GM18526 (cell line): Measurements from ENCODE around the gene IFRD1.

Experiments
- POLR2A ChIP-seq: IDR thresholded peaks from 3 replicates; pipeline ENCODE4 v1.6.1; 2011; ENCODE audit not compliant: insufficient read length; ENCODE audit errors: extremely low read depth

The IFRD1 gene

DNA sequence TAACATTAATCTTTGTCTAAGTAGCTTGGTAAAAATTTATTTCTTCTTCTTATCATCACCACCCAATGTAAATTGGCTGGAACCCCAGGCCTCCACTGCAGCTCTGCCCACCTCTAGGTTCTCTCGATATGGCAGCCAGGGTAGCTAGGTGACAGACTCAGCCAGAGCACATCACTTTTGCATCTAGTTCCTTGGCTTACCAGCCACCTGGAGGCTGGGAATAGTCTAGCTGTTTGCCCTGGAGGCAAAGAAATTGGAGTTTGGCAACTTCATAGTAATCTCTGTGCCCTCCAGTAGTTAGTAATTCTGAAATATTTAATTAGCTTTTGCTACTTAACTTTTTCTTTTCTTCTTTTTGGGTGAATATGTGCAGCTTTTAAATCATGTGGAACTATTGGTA, 9.4 kb downstream of the IFRD1 start:
- no peak for TF ChIP-seq POLR2A

DNA sequence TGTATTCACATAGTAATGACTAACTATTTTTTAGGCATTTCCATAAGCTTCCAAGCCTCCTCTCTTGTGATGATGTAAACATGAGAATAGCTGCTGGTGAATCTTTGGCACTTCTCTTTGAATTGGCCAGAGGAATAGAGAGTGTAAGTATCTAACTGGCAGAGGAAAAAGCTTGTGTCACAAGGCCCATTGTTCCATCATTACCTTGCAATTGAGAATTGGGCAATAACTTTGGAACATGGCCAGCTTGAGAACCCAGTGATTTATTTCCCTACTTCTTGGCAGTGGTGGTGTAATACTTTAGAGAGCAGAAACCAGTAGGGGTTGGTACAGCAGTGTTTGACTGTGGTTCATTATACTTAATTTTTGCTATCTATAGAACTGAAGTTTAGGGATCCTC, 12.0 kb downstream of the IFRD1 start:
- TF ChIP-seq POLR2A = no peak

DNA sequence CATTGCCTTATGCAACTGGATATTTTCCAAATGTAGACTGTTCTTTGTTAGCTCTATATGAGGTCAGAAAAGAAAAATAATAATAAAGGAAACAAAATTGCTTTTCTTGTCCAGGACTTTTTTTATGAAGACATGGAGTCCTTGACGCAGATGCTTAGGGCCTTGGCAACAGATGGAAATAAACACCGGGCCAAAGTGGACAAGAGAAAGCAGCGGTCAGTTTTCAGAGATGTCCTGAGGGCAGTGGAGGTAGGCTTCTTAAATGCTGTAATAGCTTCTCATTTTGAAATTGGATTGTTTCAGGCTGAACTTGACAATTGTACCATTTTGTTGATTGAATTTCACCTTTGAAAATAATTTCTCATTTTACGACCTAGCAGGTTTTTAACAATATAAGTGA, 17.6 kb downstream of the IFRD1 start:
- no peak for TF ChIP-seq POLR2A

DNA sequence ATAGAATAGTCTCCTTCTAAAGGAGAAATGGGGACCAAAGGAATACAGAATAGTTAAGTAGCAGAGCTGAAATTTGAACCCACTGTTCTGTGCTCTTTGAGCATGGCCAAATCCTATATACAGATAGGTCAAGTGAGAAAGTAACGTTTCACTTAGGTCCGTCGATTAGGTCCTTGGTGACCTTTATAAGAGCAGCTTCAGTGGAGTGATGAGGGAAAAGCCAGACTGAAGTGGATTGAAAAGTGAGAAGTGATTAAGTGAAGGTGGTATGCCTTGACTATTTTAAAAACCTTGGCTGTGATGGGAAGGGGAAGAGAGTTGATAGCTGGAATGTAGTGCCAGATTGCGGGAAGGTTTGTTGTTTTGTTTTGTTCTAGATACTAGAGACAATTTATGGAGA, 19.9 kb downstream of the IFRD1 start:
- no peak for TF ChIP-seq POLR2A

DNA sequence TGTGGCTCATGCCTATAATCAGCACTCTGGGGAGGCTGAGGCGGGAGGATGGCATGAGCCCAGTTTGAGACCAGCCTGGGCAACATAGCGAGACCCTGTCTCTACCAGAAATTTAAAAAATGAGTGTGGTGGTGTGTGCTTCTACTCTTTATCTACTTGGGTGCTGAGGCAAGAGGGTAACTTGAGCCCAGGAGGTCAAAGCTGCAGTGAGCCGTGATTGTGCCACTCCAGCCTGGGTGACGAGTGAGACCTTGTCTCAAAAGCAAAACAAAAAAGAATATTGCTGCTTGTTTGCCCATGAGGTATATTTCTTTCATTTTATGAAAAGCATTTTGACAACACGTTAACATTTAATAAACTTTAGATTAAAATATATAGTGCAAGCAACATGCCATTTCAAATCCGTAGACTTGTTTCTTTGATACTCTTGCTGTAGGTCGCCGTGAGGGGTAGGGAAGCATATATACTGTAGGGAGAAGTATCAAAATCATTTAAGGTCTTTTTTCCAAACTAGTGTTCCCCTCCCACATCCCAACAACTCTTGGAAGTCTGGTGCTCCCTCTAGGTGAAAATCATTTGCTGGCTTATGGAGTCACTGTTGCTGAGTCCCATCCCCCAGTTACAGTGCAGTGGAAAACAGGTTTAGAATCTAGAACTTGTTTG, 26.3 kb downstream of the IFRD1 start:
- TF ChIP-seq POLR2A = no peak

DNA sequence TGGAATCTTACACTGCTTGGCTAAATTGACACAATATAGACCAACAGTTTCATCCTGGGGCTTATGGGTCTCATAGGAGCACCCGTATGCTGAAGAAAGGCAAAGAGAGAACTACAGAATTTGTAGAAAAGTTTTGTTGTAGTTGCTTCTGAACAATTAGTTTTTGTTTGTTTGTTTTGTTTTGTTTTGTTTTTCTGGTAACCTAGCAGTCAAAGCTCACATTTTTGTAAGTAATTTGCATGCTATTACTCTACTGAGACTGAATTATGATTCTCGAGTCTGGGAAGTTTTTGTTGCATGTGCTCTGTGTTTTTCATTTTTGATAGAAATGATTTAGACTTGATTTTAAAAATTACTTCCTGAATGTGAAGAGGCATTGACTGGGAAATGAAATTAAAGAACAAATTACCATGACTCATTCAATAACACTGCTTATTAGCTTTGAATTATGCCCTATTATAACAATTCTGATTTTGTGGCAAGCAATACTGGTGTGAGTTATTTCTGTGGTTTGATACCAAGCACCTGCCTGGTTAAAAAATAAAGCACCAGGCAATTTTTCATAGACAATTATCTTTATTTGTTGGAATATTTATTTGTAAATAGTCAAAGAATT, 31.0 kb downstream of the IFRD1 start:
- TF ChIP-seq POLR2A = no peak

DNA sequence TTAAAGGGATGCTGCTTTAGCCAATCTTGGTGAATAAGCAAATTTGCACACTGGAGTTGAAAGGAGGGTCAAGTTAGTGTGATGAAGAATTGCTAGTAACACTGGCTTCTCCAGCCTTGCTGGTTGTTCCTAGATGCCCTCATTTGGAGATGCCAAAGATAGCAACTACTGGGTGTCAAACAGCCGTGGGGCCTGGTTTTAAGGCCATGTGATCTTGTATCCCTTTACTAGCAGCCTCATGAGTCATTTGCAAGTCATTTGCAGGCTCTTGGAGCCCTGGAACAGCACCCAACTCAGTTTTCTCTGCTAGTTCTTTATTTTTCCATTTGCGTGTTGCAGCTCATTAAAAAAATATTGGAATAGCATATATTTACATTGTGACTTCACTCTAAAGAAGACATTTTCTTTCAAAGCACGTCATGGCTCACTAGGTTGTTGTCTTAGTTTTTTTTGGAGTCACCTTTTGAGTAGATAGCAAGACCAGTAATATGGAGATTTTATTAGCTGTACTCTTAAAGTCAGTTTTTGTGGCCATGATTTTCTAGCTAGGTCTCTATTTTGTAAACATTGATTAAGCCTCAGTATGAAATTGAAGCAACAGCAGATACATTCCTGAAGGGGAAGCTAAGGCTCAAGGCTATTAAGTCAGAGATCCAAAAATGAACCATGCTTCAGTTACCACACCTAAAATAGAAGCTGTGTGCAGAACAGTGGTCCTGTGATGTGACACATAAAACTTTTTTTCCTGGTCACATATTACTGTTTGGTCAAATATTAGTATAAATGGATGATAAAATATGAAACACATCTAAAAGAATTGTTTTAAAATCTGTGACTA, 31.8 kb downstream of the IFRD1 start:
- TF ChIP-seq POLR2A = no peak

DNA sequence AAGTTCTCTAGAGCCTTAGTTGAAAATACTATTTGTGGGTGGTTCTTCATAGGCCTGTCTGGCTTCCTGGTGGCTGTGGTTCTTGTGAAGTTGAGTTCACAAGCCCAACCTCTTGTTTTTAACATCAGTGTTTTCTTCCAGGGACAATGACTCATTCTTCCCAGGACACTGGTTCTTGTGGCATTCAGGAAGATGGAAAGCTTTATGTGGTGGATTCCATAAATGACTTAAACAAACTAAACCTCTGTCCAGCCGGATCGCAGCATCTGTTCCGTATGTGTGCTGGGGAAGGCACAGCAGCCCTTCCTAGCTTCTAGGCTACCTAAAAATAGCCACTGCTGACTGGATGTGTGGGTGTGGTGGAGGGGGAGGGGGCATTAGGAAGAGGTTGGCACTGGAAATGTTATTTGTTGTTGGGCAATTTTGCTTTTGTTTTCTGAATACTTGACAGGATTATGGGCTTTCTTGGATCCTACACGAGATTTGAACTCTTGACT, 34.5 kb downstream of the IFRD1 start:
- no peak for TF ChIP-seq POLR2A

DNA sequence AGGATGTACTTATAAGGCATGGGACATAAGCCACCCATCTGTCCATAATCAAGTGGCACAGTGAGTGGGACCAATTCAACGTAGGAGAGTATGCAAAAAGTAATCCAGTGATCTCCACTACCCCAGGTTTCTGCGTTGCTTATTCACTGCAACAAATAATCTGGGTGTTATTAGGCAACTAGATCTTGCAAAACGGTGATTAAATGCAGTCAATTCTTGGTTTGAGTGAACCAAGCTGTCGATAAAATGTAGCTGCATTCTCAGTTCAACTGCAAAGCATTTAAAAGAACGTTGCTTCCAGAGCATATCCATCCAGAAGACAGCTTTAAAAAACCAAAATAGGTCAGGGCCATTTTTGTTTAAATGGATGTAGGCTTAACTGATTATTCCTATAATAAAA, 35.5 kb downstream of the IFRD1 start:
- no peak for TF ChIP-seq POLR2A

DNA sequence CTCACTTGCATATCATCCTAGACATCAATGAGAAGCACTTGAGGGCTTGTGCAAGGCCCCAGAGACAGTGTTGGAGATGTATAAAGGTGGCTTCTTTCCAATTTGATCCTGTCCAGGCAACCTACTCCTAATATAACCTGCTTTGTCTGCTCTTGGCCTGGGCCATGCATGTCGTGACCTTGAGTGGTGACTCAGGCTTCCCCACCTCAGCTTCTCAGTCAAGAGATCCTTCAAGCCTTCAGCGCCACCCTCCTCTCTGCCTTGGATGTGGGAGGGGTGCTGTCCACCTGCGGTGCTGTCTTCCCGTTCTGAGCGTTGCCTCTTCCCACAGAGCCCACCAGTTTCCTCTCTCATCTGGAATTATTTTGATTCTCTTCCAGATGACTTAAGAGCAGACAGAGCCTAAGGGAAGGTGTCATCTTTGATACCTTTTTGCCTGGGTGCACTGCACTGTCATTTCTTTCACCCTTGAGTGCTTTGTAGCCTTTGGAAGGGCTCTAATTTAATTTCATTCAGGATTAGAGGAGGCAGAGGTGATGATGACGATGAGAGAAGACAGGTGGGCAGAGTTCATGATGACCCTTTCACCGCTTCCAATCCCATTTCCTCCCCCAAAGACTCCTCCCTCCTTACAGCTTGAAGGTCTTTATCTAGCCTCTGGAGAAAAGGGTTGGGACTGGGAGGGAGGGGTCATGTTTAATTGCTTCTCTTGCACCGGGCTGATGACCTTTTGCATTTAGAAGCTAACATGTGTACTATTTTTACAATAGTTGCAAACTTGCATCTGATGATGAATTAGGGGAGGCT, 37.4 kb downstream of the IFRD1 start:
- no peak for TF ChIP-seq POLR2A

DNA sequence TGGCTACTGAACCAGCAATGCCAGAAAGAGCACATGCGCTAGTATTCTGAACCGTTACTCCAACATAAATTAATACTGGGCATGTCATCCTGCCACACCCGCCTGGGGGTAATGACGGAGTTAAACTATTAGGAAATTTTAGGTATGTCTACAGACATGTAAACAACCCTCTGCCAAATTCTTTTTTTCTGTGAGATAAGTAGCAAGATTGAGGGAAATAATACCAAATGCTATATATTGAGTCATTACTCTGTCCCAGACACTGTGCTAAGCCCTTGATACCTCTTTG, 37.9 kb downstream of the IFRD1 start:
- no peak for TF ChIP-seq POLR2A

DNA sequence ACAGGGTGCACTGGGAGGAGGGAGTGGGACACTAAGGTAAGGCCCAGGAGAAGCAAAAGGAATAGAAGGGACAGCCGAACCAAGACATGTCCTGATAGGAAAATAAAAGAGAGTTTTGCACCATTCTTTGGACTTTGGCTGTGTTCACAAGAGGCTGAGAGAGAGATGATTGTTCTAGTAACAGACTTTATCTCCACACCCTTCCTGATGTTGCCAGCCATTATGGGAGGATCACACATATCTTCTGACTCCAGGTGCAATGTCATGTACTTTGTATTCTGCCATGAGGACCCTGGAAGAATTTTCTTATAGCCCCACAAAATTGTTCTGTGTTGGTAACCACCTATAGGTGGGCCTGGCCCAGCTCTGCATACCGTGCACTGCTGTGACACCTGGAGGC, 41.9 kb downstream of the IFRD1 start:
- TF ChIP-seq POLR2A = no peak

DNA sequence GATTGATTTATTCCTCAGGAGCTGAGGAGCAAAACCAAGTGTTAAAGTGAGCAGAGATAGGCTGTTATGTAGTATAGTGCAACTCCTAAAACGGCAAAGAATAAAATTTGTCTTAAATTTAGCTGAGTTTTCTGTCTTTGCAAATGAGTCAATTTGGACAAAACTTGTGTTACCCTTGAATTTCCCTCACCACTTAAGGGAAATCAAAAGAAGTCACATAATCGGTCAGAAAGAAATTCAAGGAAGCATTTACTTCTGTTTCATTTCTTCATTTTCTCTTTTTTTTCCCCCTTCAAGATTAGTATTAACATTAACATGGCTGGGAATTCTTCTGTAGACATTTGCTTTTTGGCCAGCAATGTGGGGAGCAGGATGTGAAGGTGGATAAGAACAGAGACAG, 44.4 kb downstream of the IFRD1 start:
- no peak for TF ChIP-seq POLR2A

DNA sequence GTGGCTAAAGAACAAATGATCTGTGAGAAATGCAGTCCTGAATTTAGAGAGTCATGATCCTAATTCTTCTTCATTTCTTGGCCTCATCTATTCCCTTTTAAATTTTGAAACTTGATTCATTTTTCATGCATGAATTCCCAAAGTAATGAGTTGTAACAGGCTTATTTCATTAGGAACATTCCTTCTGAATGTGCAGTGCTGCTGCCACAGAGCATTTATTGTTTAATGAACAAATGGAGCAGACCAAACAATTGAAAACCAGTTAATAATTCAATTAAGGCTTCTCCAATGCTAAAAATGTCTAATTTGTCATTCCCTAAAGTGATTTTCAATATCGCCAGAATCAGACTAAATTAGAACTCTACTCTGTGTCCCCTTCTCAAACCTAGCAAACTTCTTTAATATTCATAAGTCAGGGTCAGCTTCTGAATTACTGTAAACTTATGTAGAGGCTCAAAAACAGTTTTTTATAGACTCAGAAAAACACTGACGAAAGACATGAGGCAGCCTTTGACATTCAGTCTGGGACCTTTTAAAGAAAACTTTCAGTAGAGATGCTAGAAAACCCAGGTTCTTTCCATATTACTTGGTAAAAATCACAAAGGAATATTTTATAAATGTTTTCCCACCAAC, 45.0 kb downstream of the IFRD1 start:
- no peak for TF ChIP-seq POLR2A
